ENCODE data around the gene EMILIN2. TPM values are rescaled to one million over a fixed set of nuclear protein-coding genes. Genes with fewer than 3 reads are reported as not detected.

Gene EMILIN2
- total RNA-seq, 1 experiment from 2014 or later, result 4.3 TPM

GRCh38 chr18:2878656-2879330, 32.0 kb downstream of the EMILIN2 start:
- no peak for DNase-seq (ENCODE audit: low spot score)

GRCh38 chr18:2879889-2880288, 33.1 kb downstream of the EMILIN2 start:
- DNase-seq (ENCODE audit: low spot score), result no peak

DNA sequence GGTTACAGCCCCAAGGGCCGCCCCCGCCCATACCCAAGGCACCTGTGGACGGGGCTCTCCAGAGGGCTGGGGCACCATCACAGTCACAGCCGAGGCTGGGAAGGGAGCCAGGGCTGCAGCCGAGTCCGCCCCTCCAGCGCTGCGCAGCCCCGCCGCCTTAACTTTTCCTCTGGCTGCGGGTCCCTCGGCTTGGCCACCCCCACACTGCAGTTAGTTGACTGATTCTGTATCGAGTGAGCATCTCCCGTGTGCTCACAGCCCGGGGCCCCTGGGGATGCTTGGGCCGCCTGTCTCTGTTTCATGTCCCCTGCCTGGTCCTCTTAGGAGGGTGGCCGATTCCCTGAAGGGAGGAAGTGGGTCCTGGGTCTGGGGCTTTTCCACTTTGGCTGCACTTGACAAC, 33.7 kb downstream of the EMILIN2 start:
- DNase-seq (ENCODE audit: low spot score), result no peak

GRCh38 chr18:2881088-2881839, 34.5 kb downstream of the EMILIN2 start:
- DNase-seq (ENCODE audit: low spot score), result peak; percentile 27

DNA sequence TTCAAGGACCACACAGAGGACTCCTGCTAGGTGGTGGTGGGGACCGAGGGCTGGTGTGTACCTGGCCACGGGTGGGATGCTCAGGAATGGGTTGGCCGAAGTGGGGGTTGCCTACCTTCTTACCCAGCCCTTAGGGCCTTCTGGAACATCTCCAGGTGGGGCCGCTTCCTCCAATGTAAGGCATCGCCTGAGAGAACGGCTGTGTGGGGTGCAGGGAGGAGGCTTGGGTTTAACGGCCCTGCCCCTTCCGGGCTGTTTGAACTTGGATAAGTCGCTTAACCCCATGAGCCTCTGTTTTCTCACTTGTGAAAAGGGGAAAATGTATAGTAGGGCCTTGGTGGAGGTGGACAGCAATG, 35.0 kb downstream of the EMILIN2 start:
- no peak for DNase-seq (ENCODE audit: low spot score)

GRCh38 chr18:2882201-2882600, 35.4 kb downstream of the EMILIN2 start:
- DNase-seq (ENCODE audit: low spot score), result no peak

DNA sequence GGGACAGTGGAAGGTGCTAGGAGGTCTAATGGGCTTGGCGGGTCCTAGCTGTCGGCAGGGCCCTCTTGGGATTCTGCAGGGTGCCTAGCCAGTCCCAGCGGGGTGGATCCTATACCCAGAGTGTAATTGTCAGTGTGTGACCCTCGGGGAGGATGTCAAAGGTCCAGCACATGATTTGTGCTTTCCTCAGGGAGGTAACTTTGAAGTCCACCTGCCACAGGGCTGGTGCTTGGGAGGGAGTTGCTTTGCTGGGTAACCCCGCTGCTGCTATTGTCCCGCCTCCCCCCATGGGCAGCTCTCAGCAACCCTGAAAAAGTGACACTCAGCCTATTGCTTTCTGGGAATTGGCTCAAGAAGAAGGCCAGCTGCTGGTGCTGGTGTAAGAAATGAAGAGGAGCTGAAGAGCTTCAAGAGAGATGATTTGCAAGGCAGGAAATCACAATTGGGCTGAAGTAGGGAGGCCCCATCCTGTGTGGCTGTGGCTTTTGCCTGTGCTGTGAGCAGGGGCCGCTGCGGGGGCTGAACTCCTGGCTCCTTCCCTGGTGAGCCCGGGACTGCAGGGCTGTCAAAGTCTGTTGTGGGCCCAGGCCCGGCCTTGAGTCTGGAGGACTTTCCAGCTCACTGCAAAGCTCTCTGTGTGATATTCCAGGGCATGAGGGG, 36.4 kb downstream of the EMILIN2 start:
- no peak for DNase-seq (ENCODE audit: low spot score)

DNA sequence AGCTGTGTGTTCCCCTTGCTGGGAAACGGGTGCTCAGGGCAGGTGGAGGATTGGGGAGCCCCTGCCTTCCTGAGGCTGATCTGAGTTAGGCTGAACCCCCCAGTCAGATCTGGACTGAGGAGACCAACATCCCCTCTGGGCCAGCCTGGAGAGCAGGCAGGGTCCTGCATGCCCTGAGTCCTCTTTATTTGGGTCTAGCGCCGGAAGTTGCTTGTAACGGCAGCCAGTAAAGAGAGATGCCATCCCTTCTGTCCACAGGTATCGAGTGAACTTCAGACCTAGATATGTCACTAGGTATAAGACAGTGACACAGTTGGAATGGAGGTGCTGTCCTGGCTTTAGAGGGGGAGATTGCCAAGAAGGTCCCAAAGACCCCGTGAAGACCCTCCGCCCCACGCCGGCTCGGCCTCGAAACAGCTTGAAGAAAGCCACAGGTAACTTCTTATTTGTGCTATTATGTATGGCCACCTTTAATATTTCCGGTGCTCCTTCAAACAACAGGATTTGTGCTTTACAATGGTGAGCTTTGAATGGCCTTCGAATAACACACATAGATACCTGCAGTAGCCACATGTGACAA, 38.0 kb downstream of the EMILIN2 start:
- DNase-seq (ENCODE audit: low spot score), result no peak

- no peak for DNase-seq (ENCODE audit: low spot score)
Measured at GRCh38 chr18:2887470-2887869, 40.7 kb downstream of the EMILIN2 start.

DNA sequence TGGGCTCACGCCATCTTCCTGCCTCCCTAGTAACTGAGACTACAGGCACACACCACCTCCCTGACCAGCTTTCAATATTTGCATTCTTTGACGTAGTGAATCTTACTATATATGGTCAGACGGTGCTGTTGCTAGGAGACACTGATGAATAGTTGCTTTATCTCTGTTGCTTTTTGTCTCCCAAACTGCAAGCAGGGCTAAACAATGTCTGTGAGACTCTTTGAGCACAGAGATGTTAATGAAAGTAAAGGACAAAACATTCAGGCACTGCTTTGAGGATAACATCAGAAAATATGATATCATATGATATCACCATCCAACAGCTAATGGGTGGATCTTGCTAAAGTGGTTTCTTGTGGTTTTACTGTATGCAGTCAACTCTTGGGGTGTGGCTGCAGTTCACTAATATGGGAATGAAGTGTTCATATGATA, 43.0 kb downstream of the EMILIN2 start:
- DNase-seq (ENCODE audit: low spot score), result peak; percentile 27

GRCh38 chr18:2890606-2891005, 43.8 kb downstream of the EMILIN2 start:
- DNase-seq (ENCODE audit: low spot score), result no peak

DNA sequence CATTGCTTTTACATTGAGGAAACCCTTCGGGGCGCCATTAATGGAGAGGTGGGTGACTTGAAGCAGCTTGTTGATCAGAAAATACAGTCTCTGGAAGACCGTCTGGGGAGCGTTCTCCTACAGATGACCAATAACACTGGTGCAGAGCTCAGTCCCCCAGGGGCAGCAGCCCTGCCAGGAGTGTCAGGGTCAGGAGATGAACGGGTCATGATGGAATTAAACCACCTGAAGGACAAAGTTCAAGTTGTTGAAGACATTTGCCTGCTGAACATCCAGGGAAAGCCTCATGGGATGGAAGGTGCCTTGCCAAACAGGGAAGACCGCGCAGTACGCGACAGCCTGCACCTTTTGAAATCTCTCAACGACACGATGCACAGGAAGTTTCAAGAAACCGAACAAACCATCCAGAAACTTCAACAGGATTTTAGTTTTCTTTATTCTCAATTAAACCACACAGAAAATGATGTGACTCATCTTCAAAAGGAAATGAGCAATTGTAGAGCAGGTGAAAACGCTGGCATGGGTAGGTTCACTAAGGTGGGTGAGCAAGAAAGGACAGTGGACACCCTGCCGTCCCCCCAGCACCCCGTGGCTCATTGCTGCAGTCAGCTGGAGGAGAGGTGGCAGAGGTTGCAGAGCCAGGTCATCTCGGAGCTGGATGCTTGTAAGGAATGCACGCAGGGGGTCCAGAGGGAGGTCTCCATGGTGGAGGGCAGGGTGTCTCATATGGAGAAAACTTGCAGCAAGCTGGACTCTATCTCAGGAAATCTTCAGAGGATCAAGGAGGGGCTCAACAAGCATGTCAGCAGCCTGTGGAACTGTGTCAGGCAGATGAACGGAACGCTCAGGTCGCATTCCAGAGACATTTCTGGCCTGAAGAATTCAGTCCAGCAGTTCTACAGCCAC, 45.0 kb downstream of the EMILIN2 start:
- DNase-seq (ENCODE audit: low spot score), result no peak

DNA sequence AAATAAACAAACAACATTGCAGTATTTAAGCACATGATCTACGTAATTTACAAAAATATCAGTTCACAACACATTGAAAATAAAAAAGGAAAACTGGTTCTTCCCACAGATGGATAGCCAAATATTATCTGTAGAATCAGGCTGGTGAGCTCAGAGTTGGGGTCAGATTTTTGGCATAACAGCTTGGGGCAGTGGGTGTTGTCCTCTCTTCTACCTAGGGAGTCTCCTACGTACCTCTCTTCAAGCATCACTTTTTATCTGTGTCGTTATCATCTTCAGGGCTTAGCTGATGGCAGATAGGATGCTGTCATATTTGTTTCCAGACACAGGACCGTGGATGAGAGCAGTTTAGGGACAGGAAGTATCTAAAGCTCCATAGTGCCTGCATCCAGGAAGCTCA, 46.2 kb downstream of the EMILIN2 start:
- DNase-seq (ENCODE audit: low spot score), result no peak

- no peak for DNase-seq (ENCODE audit: low spot score)
Measured at GRCh38 chr18:2893676-2894075, 46.9 kb downstream of the EMILIN2 start.

- peak; percentile 30 for DNase-seq (ENCODE audit: low spot score)
Measured at GRCh38 chr18:2894131-2894840, 47.5 kb downstream of the EMILIN2 start.

DNA sequence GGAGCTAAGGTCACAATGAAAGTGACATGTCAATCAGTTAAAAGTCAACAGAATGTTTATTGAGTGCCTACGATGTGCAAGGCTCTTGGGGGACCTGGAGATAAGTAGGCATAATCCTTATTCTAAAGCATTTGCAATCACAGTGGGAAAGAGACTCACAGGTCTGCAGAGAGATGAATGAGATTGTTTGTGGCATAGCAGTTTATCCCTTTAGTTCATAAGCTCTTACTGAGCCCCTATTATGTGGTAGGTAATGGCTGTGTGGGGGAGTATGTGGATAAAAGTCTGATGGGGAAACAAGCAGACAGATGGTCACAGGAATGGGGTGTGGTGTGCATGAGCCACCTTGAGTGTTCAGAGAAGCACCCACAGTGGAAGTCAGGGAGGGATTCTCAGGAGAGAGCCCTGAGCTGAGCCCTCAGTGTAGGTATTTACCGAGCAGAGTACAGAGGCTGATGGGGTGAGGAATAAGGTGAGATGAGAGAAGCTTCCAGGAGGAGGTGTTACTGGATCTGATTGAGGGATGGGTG, 48.1 kb downstream of the EMILIN2 start:
- no peak for DNase-seq (ENCODE audit: low spot score)

DNA sequence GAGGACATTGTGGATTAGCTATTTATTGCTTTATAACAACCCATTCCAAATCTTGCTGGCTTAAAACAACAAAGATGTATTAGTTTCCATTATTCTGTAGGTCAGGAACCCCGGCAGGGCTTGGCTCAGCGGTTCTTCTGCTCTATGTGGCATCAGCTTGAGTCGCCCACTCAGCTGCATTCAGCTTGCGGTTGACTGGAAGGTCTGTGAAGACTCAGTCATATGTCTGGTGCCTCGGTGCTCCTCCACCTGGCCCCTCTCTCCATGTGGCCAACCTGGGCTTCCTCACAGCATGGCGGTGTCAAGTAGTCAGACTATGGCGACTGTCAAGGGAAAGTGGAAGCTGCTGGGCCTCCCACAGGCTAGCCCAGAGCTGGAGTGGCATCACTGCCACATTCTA, 48.6 kb downstream of the EMILIN2 start:
- DNase-seq (ENCODE audit: low spot score), result no peak

DNA sequence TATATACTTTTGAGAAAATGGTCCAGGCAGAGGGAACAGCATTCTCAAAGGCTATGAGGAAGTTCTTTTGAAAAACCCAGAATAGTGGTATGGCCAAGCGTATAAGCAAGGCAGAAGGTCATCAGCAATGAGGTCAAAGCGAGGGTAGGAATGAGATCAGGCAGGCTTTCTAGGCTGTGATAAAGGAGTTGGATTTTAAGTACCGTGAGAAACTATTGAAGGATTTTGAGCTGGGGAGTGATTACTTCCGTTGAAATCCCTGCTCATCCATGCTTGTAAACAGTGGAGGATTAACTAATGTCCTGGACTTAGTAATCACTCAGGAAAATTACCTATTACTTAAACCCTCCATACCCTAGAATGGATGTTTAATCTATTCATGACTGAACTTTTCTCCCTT, 50.2 kb downstream of the EMILIN2 start:
- no peak for DNase-seq (ENCODE audit: low spot score)

DNA sequence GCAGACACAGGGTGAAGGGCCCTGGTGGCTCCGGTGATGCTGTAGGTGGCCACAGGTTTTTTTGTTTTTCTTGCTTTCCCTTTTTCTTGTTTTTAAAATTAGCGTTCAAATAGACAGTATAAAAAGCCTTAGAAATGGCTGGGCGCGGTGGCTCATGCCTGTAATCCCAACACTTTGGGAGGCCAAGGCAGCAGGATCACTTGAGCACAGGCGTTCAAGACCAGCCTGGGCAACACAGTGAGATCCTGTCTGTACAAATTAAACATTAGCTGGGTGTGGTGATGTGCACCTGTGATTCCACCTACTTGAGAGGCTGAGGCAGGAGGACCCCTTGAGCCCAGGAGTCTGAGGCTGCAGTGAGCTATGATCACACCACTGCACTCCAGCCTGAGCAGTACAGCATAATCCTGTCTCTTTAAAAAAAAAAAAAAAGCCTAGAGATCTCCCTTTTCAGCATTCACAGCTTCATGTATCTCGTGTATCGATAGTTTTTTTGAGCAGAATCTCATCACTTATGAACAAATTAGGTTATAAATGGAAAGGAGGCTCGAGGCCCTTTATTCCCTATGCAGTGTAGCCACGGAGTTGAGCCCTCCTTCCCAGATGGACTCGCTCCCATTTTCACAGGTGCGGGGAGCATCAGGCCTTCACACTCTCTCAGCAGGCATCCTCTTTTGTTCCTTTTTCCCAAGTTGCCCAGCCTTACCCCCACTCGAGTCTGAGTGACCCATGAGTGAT, 50.8 kb downstream of the EMILIN2 start:
- DNase-seq (ENCODE audit: low spot score), result no peak

- DNase-seq (ENCODE audit: low spot score), result peak; percentile 75
Measured at GRCh38 chr18:2898186-2898640, 51.4 kb downstream of the EMILIN2 start.
